ENCODE measurements around the gene SOCS7. TPM values are rescaled to one million over a fixed set of nuclear protein-coding genes. Genes with fewer than 3 reads are reported as not detected.

Gene SOCS7
- total and polyA plus RNA-seq, 10 of the 15 experiments (the other 5 are each of a cell fraction or from before 2014, with no cell fraction given): 0.68 to 12.8 (median 7.3) TPM

DNA sequence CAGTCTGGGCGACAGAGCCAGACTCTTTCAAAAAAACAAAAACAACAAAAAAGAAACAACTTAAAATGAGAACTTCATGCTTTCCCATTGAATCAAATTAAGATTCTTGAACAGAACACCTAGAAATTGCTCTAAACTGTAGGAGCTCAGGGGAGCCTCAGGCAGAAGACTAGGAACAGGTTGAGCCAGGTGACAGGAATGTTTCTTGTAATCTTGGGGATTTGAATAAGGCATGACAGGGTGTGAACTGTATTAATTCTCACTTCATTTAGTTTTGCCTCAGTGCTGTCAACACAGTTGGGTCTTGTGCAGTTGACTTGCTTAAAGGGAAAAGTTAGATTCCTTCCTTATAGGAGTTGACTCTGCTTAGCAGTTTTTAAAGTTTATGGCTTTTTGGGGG, 27.8 kb downstream of the SOCS7 start:
- Histone ChIP-seq H3K27me3 (replicated peaks in 1 of 2; ENCODE audit: control insufficient read depth in 2 of 2, insufficient read depth in 2 of 2, low read length in 1 of 2) (no peaks in the 10 kb centered on the region), H3K9me3 (replicated peaks; ENCODE audit: control insufficient read depth, insufficient read depth, low read length) (no peaks in the 10 kb centered on the region), H3K4me1 (ENCODE audit: control insufficient read depth, insufficient read depth, low read length) (no peaks in the 10 kb centered on the region), H3K4me2 (ENCODE audit: control insufficient read depth, insufficient read depth) (no peak overlapping the region), H3K36me3 (ENCODE audit: control insufficient read depth in 2 of 2, insufficient read depth in 2 of 2, low read length in 1 of 2) (peaks cover 0 to 5% of the 10 kb centered on the region in 2 experiments; a peak in 2 of 4 replicates), H3K27ac (ENCODE audit: control insufficient read depth, insufficient read depth) (no peak overlapping the region), H3K9ac (ENCODE audit: control insufficient read depth, insufficient read depth, low read length) (no peak overlapping the region), H4K20me1 (ENCODE audit: control insufficient read depth, insufficient read depth) (no peaks in the 10 kb centered on the region), H2AFZ (ENCODE audit: control insufficient read depth, low read depth, low read length) (no peak overlapping the region), H3K79me2 (ENCODE audit: control insufficient read depth, insufficient read depth, low read length) (no peaks in the 10 kb centered on the region), H3K4me3 (no peak overlapping the region)
- CTCF ChIA-PET: interaction anchor here (1.6 to 4.7 kb wide), 2 partner anchors 31 to 35 kb away, joined by 8 to 32 read pairs; no protein-coding TSS in a partner anchor
- in situ Hi-C loops (cut with MboI) (loop anchor here (25.0 kb wide), 2 partner anchors 542 to 867 kb away; no protein-coding TSS in a partner anchor), intact Hi-C loops (cut with micrococcal nuclease; ENCODE audit: unreplicated experiment) (no loop called here)
- DNase-seq (ENCODE audit: low read depth, low spot score) (no peak), FAIRE-seq (no peak), ATAC-seq (no peak)
- 100% methylated on average over 1 of the region's 1 CpG for WGBS (ENCODE audit: insufficient coverage, insufficient replicate concordance, low lambda C conversion rate, missing lambda C conversion rate)
- TF ChIP-seq ZNF622 (IDR thresholded peaks at IDR 0.05) (no peak), FOS (IDR thresholded peaks at IDR 0.05; ENCODE audit: borderline replicate concordance, extremely low read depth, insufficient read length) (no peak), GABPA (IDR thresholded peaks at IDR 0.05; ENCODE audit: low read depth) (no peak), SPI1 (IDR thresholded peaks at IDR 0.05; ENCODE audit: borderline replicate concordance, insufficient read depth, low read depth, low read length) (no peak), SUPT20H (IDR thresholded peaks at IDR 0.05; ENCODE audit: borderline replicate concordance, control insufficient read depth, low read depth, low read length) (no peak), SP1 (IDR thresholded peaks at IDR 0.05; ENCODE audit: low read depth, low read length) (no peak), SMARCA5 (IDR thresholded peaks at IDR 0.05) (no peak), NFIC (IDR thresholded peaks at IDR 0.05; ENCODE audit: low read depth, low read length) (no peak), RAD21 (IDR thresholded peaks at IDR 0.05; ENCODE audit: insufficient read depth, low read depth, low read length) (no peak), ZSCAN29 (IDR thresholded peaks at IDR 0.05) (no peak), CREB1 (IDR thresholded peaks at IDR 0.05; ENCODE audit: low read depth) (no peak), SIX5 (IDR thresholded peaks at IDR 0.05; ENCODE audit: low read depth, low read length, severe bottlenecking) (no peak), NBN (IDR thresholded peaks at IDR 0.05) (no peak), SREBF1 (IDR thresholded peaks at IDR 0.05; ENCODE audit: low read length) (no peak)
- TF ChIP-seq, protein P1, sequence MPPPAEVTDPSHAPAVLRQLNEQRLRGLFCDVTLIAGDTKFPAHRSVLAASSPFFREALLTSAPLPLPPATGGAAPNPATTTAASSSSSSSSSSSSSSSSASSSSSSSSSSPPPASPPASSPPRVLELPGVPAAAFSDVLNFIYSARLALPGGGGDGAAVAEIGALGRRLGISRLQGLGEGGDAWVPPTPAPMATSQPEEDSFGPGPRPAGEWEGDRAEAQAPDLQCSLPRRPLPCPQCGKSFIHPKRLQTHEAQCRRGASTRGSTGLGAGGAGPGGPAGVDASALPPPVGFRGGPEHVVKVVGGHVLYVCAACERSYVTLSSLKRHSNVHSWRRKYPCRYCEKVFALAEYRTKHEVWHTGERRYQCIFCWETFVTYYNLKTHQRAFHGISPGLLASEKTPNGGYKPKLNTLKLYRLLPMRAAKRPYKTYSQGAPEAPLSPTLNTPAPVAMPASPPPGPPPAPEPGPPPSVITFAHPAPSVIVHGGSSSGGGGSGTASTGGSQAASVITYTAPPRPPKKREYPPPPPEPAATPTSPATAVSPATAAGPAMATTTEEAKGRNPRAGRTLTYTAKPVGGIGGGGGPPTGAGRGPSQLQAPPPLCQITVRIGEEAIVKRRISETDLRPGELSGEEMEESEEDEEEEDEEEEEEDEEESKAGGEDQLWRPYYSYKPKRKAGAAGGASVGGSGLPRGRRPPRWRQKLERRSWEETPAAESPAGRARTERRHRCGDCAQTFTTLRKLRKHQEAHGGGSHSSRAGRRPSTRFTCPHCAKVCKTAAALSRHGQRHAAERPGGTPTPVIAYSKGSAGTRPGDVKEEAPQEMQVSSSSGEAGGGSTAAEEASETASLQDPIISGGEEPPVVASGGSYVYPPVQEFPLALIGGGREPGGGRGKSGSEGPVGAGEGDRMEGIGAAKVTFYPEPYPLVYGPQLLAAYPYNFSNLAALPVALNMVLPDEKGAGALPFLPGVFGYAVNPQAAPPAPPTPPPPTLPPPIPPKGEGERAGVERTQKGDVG (CRISPR knock-in tag; IDR thresholded peaks at IDR 0.05): no peak
- no TSS peak for BruUV-seq (replicated peaks)
- SMC1A ChIA-PET (ENCODE audit: uncharacterized antibody, unreplicated experiment): interaction anchor here (0.6 to 1.5 kb wide), 3 partner anchors 10 to 29 kb away, joined by 3 to 6 read pairs (median 4); no protein-coding TSS in a partner anchor
- POLR2A ChIA-PET: interaction anchor here (0.6 kb wide), 1 partner anchor 47 kb away, joined by 5 read pairs; no protein-coding TSS in a partner anchor
- RAD21 ChIA-PET (ENCODE audit: unreplicated experiment): interaction anchor here (1.2 kb wide), 1 partner anchor 28 kb away, joined by 3 read pairs; the partner anchor contains the start of gene SOCS7

All from GM12878 (cell line).